PC-3 (cell line): ENCODE results near the gene CANX.

Experiments
- EZH2 ChIP-seq: fragments of 300-600 bp; sonication (generic); IDR thresholded peaks from one replicate; pipeline ENCODE4 v1.6.1; 2017; ENCODE audit warnings: antibody characterized with exemption, mild to moderate bottlenecking, low read length; ENCODE audit not compliant: unreplicated experiment
- EZH2phosphoT487 ChIP-seq: fragments of 300-600 bp; sonication (generic); IDR thresholded peaks from 2 replicates; pipeline ENCODE4 v1.6.1; 2018; ENCODE audit warnings: mild to moderate bottlenecking, antibody characterized with exemption, low read length, borderline replicate concordance
- TF ChIP-seq, protein P1 (sequence below): fragments of 300-600 bp; sonication (generic); conservative IDR thresholded peaks from 2 replicates; pipeline ENCODE4 v1.5.1; 2017; ENCODE audit warnings: antibody characterized with exemption, low read depth, mild to moderate bottlenecking, low read length

DNA sequence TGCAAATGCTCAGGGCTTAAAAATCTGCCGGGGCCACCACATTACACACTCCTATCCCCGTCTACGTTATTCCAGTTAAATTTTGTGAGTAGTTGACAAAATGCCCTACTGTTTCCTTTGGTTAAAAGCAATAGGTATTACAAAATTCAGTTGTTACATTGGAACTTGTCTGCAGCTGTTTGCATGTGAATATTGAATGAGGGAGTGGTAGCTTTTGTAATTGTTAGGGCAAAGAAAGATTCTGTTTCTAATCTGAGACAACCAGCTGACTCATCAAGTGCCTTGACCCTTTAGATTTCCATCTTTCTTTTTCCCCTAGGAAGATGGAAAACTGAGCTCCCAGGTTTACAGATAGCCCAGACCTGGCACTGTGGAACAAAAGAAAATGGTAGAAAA lies 64.0 kb downstream of the CANX start:
- TF ChIP-seq EZH2phosphoT487 (no peak), EZH2 (no peak)
- TF ChIP-seq, protein P1, sequence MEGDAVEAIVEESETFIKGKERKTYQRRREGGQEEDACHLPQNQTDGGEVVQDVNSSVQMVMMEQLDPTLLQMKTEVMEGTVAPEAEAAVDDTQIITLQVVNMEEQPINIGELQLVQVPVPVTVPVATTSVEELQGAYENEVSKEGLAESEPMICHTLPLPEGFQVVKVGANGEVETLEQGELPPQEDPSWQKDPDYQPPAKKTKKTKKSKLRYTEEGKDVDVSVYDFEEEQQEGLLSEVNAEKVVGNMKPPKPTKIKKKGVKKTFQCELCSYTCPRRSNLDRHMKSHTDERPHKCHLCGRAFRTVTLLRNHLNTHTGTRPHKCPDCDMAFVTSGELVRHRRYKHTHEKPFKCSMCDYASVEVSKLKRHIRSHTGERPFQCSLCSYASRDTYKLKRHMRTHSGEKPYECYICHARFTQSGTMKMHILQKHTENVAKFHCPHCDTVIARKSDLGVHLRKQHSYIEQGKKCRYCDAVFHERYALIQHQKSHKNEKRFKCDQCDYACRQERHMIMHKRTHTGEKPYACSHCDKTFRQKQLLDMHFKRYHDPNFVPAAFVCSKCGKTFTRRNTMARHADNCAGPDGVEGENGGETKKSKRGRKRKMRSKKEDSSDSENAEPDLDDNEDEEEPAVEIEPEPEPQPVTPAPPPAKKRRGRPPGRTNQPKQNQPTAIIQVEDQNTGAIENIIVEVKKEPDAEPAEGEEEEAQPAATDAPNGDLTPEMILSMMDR = no peak
